Spinal cord (tissue), 10 donors: ENCODE data around the gene FAM240B. TPM values are rescaled to one million over a fixed set of nuclear protein-coding genes. Genes with fewer than 3 reads are reported as not detected.

Experiments used
- DNase-seq, 6 donors: peaks; one replicate each; pipeline versions ENCODE4 v3.0.0 to v3.0.0-alpha.2; 2013 to 2015; ENCODE audit warnings: low spot score in 6 of 6, low read depth in 4 of 6
- H3K27ac ChIP-seq: one replicate; pipeline ENCODE4 v1.5.1; 2013; ENCODE audit warnings: low read depth, low read length, control low read depth
- H3K27me3 ChIP-seq: one replicate; pipeline ENCODE4 v1.6.1; 2013; ENCODE audit warnings: low read length; ENCODE audit not compliant: control insufficient read depth, insufficient read depth
- H3K36me3 ChIP-seq: one replicate; pipeline ENCODE4 v1.6.1; 2013; ENCODE audit warnings: low read length; ENCODE audit not compliant: control insufficient read depth, insufficient read depth
- H3K4me1 ChIP-seq: one replicate; pipeline ENCODE4 v1.6.1; 2013; ENCODE audit warnings: low read length; ENCODE audit not compliant: control insufficient read depth, insufficient read depth
- H3K4me3 ChIP-seq: one replicate; pipeline ENCODE4 v1.5.1; 2013; ENCODE audit warnings: low read depth, low read length, control low read depth
- H3K9me3 ChIP-seq: one replicate; pipeline ENCODE4 v1.6.1; 2013; ENCODE audit warnings: low read length; ENCODE audit not compliant: control insufficient read depth, insufficient read depth
- WGBS: methylation state at CpG from one replicate; pipeline ENCODE4 v1.1.5; 2013; ENCODE audit warnings: missing lambda C conversion rate; ENCODE audit not compliant: insufficient coverage; 5-methylcytosine and 5-hydroxymethylcytosine counted together
- polyA plus RNA-seq, 2 donors: library from polyadenylated mRNA; unstranded; fragments of 120-200 nt; gene quantifications; one replicate each; pipeline ENCODE4 v1.2.1, GENCODE V29; 2013; ENCODE audit not compliant: insufficient read length in 2 of 2
- total RNA-seq, 2 donors: library from RNA; depleted of rRNA in 1 of 2; stranded (reverse); fragments of 120-200 nt in 1 of 2; fragments of >200 nt in 1 of 2; gene quantifications; one replicate each; pipeline versions ENCODE4 v1.2.3 to v1.2.4, GENCODE V29; 2013 to 2014
- donor health status: healthy.

Gene FAM240B
- total and polyA plus RNA-seq, 4 donors: not detected

DNA sequence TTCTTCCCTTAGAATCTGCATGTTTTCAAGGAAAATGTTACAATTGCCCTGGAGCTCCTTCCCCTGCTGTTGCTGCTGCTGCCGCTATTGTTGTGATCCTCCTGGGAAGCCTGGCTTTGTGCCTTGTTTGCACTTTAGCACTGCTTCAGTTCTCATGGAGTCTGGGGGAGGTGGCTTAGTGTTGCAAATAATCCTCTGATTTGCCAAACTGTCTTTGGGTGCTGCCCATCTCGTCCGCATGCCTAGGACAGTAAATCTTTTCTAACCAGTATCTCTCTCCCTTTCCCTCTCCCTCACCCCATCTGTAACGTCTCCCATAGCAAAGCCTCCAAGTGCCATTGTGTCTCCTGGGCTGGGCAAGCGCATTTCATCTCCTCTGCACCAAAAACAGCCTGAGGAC lies 30.3 kb downstream of the FAM240B start:
- WGBS: 4% methylated on average over 4 of the region's 5 CpGs
- H3K27ac ChIP-seq: peak overlapping the region; percentile 53
- H3K4me1 ChIP-seq: peaks cover 38% of the 10 kb centered on the region
- H3K9me3 ChIP-seq: no peaks in the 10 kb centered on the region
- peak; percentile 36 to 92 (median 56) for DNase-seq
- H3K36me3 ChIP-seq: no peaks in the 10 kb centered on the region
- no peaks in the 10 kb centered on the region for H3K27me3 ChIP-seq
- no peak overlapping the region for H3K4me3 ChIP-seq

DNA sequence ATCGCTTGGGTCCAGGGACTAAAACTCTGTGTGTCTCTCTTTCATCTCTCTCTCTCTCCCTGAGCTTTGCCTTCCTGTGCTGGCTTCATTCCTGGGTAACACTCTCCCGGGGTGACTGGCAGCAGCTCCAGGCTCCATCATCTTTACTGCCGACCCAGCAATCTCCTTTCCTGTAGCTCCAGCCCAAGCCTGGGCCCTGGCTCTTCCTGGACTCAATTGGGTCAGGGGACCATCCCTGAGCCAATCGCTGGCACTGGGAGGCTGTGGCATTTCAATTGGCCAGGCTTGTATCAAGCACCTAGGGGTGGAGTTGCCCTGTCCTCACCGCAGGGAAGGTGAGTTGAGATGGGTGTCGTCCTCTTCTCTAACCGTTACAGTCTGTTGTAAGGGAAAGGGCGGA lies 31.9 kb downstream of the FAM240B start:
- WGBS: 55% methylated on average over 6 of the region's 8 CpGs
- Histone ChIP-seq H3K27me3 (no peaks in the 10 kb centered on the region), H3K36me3 (no peaks in the 10 kb centered on the region), H3K4me3 (no peak overlapping the region), H3K9me3 (no peaks in the 10 kb centered on the region), H3K4me1 (peaks cover 38% of the 10 kb centered on the region), H3K27ac (peak overlapping the region; percentile 10)
- DNase-seq: no peak

DNA sequence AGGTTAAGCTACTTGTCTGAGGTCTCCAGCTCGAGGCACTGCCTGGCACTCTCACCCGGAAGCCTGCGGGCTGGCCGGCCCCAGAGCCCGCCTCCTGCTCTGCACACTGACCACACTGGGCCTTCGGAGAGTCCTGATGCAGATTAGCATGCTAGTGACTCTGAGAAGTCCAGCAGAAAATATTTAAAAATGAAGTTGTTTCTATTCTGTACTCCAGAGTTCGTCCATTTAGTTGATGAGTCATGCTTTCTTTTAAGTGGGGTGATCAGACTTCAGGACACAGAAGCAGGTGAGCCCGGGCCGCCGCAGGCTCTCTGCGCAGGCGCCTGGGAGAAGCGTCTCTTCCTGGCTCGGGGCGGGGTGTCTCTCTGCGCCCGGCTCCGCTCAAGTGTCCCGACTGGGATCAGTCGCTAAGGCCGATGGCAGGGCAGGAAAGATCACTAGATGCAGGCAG lies 32.5 kb downstream of the FAM240B start:
- no peak for DNase-seq
- no peaks in the 10 kb centered on the region for H3K9me3 ChIP-seq
- WGBS: 31% methylated on average over 21 of the region's 21 CpGs
- no peaks in the 10 kb centered on the region for H3K36me3 ChIP-seq
- no peaks in the 10 kb centered on the region for H3K27me3 ChIP-seq
- H3K4me3 ChIP-seq: no peak overlapping the region
- H3K4me1 ChIP-seq: peaks cover 38% of the 10 kb centered on the region
- H3K27ac ChIP-seq: no peak overlapping the region

DNA sequence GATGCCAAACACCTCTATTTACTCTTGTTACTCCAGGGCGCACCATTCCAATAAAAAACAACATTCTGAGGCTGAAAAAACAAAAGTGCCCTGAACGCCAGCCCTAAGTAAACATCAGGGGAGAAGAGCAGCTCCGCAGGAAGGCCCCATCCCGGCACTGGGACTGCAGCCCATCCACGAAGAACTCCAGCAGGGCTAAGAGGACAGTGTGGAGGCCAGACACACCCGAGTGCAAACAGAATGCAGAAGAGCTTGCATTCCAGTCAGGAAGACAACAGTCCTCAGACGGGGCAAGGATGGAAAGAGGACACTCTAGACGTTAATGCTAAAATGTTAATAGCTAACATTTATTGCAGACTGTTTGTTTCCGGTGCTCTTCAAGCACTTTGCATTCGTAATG lies 33.0 kb downstream of the FAM240B start:
- Histone ChIP-seq H3K27ac (peak overlapping the region; percentile 57), H3K36me3 (no peaks in the 10 kb centered on the region), H3K4me1 (peaks cover 38% of the 10 kb centered on the region), H3K9me3 (no peaks in the 10 kb centered on the region), H3K27me3 (no peaks in the 10 kb centered on the region), H3K4me3 (no peak overlapping the region)
- 42% methylated on average over 7 of the region's 10 CpGs for WGBS
- peak in 1 of 6 donors; percentile 44 for DNase-seq

DNA sequence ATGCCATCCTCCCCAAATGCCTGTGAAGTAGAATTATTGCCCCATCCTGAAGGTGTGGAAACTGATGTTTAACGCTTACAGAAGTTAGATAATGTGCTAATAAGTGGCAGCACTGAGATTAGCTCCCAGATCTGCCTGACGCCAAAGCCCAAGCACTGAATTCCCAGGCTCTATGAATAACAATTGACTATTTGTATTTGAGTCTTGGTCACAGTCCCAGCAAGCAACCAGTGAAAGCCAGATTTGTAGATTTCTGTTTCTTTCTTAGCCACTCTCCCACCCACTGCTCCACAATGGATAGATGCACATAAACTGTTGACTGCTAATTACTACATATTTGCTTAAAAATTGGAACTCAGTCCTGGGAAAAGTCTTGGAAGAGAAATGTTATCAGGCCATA lies 34.4 kb downstream of the FAM240B start:
- WGBS: 60% methylated on average over 1 of the region's 2 CpGs
- H3K27me3 ChIP-seq: no peaks in the 10 kb centered on the region
- H3K4me1 ChIP-seq: peaks cover 47% of the 10 kb centered on the region
- H3K27ac ChIP-seq: peak overlapping the region; percentile 85
- DNase-seq: peak in 2 of 6 donors; percentile 22 to 54
- H3K36me3 ChIP-seq: no peaks in the 10 kb centered on the region
- no peak overlapping the region for H3K4me3 ChIP-seq
- H3K9me3 ChIP-seq: no peaks in the 10 kb centered on the region

DNA sequence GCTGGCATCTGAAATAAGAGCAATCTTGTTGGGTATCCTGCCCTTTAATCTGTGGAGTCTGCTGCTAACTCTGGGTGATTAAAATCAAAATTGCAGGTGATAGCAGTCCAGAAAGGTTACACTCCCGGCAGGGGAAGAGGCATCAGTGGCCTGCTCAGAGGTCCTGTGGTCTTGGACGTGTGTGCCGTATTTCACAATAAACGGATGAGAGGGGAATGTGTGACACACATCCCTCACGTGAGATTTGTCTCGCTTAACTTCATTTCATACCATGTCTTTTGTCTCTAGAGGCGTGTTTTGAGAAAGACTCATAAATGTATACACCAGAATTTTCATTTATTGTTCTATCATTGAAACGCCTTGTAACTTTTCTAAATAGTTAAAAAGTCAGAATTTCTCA lies 36.6 kb downstream of the FAM240B start:
- 80% methylated on average over 3 of the region's 8 CpGs for WGBS
- H3K27me3 ChIP-seq: no peaks in the 10 kb centered on the region
- H3K27ac ChIP-seq: peak overlapping the region; percentile 75
- peaks cover 32% of the 10 kb centered on the region for H3K4me1 ChIP-seq
- no peak overlapping the region for H3K4me3 ChIP-seq
- no peak for DNase-seq
- H3K9me3 ChIP-seq: no peaks in the 10 kb centered on the region
- no peaks in the 10 kb centered on the region for H3K36me3 ChIP-seq

DNA sequence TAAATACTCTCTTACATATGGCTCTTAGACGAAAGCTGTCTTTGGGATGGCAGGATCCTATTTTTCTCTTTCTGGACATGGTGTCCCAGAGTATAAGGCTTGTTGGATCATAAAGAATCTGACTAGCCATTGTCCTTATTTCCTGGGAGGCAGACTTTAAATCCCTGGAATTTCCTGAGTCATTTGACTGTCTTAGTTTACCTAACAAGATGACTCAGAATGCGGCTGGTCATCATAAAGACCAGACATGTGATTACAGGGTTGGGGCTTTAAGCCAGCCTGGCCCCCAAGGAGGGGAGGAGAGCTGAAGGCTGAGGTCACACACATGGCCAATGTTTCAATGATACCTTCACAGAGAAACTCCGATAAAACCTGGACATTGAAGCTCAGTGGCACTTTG lies 37.2 kb downstream of the FAM240B start:
- Histone ChIP-seq H3K9me3 (no peaks in the 10 kb centered on the region), H3K36me3 (no peaks in the 10 kb centered on the region), H3K27ac (peak overlapping the region; percentile 75), H3K4me1 (peaks cover 28% of the 10 kb centered on the region), H3K27me3 (no peaks in the 10 kb centered on the region), H3K4me3 (no peak overlapping the region)
- no peak for DNase-seq
- no CpG with 5 or more reads among the region's 3 CpGs for WGBS

DNA sequence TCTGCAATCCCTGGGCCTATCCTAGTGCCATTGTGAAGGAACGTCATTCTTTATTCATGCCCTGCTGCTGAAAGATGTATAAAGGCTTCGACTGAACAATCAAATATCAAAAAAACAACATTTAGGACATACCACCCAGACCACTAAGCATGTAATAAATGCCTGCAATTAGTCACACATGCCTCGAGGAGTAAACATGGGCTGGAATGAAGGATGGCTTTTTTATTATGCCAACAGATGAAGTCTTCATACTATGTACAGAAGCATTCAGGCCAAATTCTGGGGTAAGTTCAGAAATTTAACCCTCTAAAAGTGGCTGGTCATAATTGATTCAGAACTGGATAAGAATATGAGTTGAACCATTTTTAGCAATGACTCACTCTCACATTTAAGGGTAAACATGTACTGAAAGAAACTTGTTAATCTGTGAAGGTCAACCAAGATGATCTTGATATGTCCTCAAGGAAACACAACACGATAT lies 38.1 kb downstream of the FAM240B start:
- DNase-seq: peak in 1 of 6 donors; percentile 23
- H3K4me1 ChIP-seq: peaks cover 22% of the 10 kb centered on the region
- peak overlapping the region; percentile 82 for H3K27ac ChIP-seq
- no peaks in the 10 kb centered on the region for H3K36me3 ChIP-seq
- H3K4me3 ChIP-seq: no peak overlapping the region
- no peaks in the 10 kb centered on the region for H3K9me3 ChIP-seq
- WGBS: 80% methylated on average over 1 of the region's 4 CpGs
- H3K27me3 ChIP-seq: no peaks in the 10 kb centered on the region

DNA sequence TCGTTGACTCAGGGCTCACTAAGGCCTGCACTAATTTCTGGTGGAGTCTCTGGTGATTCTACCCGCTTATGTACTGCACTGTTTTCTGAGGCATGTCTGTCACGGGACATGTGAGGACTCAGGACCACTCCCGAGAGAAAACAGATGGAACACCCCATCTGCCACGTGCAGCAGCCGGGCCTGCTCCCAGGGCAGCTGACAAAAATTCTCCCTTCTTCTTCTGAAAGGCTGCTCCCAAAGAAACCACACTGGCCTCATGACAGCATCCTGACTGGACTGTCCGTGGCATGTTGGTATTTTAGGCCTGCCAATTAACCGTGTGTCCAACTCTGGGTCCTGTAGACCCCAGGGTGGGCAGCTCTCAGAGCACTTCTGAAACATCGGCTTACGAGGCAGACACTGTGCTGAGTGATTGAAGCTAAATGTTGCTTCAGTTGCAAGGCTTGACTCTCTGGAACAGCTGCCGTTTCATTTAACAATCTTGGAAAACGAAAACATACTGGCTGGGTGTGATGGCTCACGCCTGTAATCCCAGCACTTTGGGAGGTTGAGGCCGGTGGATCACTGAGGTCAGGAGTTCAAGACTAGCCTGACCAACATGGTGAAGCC lies 39.0 kb downstream of the FAM240B start:
- Histone ChIP-seq H3K27me3 (no peaks in the 10 kb centered on the region), H3K4me3 (no peak overlapping the region), H3K36me3 (no peaks in the 10 kb centered on the region), H3K9me3 (no peaks in the 10 kb centered on the region), H3K27ac (peak overlapping the region; percentile 82), H3K4me1 (peaks cover 16% of the 10 kb centered on the region)
- 62% methylated on average over 13 of the region's 14 CpGs for WGBS
- peak in 2 of 6 donors; percentile 59 to 67 for DNase-seq

DNA sequence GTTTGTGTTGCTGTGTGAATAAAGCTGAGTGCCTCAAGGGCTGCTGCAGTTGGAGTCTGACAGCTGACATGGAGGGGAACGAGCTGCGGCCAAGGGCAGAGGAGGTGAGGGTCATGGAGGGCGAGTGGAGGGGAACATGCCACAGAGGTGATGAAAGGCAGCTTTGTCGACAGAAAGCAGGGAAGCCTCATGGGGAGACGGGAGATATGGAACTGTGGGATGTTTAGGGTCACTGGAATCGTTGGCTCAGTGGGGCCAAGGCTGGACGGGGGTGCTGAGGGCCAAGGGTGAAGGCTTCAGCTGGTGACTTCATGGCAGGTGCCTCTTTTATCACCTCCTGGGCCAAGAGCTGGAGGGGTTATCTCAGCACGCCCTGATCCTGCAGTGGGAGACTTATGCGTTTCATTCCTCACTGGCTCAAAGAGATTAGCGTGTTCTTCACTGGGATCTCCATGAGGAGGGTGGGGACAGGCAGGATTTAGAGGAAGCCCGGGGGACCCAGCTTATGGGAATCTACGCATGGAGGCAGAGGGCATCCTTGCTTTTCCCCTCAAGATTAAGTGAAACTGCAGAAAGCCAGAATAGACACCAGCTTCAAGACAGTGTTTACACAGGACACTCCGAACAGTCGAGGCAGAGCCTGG lies 42.2 kb downstream of the FAM240B start:
- H3K9me3 ChIP-seq: no peaks in the 10 kb centered on the region
- peak overlapping the region; percentile 44 for H3K27ac ChIP-seq
- no peaks in the 10 kb centered on the region for H3K36me3 ChIP-seq
- peaks cover 14% of the 10 kb centered on the region for H3K4me1 ChIP-seq
- H3K27me3 ChIP-seq: no peaks in the 10 kb centered on the region
- DNase-seq: no peak
- 65% methylated on average over 14 of the region's 14 CpGs for WGBS
- H3K4me3 ChIP-seq: no peak overlapping the region
